Neural progenitor cell (in vitro differentiated cells): ENCODE results near the gene ROR2. TPM values are rescaled to one million over a fixed set of nuclear protein-coding genes. Genes with fewer than 3 reads are reported as not detected.

Experiments
- DNase-seq: peaks from one replicate; pipeline ENCODE4 v3.0.0-alpha.2; 2016; ENCODE audit warnings: low spot score
- H2AFZ ChIP-seq: fragments of 200-600 bp; sonication (generic); replicated peaks from 2 replicates; pipeline ENCODE4 v1.6.1; 2016; ENCODE audit warnings: antibody characterized with exemption
- H3F3A ChIP-seq: fragments of 200-600 bp; sonication (generic); 2 replicates; pipeline ENCODE4 v1.6.1; 2016; ENCODE audit warnings: antibody characterized with exemption, low read depth
- H3K27ac ChIP-seq: fragments of 200-600 bp; sonication (generic); 2 replicates; pipeline ENCODE4 v1.5.1; 2016; ENCODE audit warnings: mild to moderate bottlenecking
- H3K27me3 ChIP-seq: fragments of 200-600 bp; sonication (generic); 2 replicates; pipeline ENCODE4 v1.6.1; 2016; ENCODE audit warnings: mild to moderate bottlenecking, moderate library complexity
- H3K36me3 ChIP-seq: fragments of 200-600 bp; sonication (generic); 2 replicates; pipeline ENCODE4 v1.5.1; 2016
- H3K4me1 ChIP-seq: fragments of 200-600 bp; sonication (generic); 2 replicates; pipeline ENCODE4 v1.6.1; 2016; ENCODE audit warnings: mixed run types
- H3K4me2 ChIP-seq: fragments of 200-600 bp; sonication (generic); 2 replicates; pipeline ENCODE4 v1.6.1; 2016
- H3K4me3 ChIP-seq: fragments of 200-600 bp; sonication (generic); 2 replicates; pipeline ENCODE4 v1.5.1; 2016
- H3K79me2 ChIP-seq: fragments of 200-600 bp; sonication (generic); 2 replicates; pipeline ENCODE4 v1.6.1; 2016; ENCODE audit warnings: low read depth
- H3K9ac ChIP-seq: fragments of 200-600 bp; sonication (generic); 2 replicates; pipeline ENCODE4 v1.6.1; 2016
- H3K9me3 ChIP-seq: fragments of 200-600 bp; sonication (generic); 2 replicates; pipeline ENCODE4 v1.5.1; 2016; ENCODE audit warnings: low read depth
- H4K20me1 ChIP-seq: fragments of 200-600 bp; sonication (generic); 2 replicates; pipeline ENCODE4 v1.6.1; 2016; ENCODE audit warnings: low read depth
- H3K27ac Mint-ChIP-seq: 3 replicates; pipeline ENCODE4 v1.8.0; 2021; ENCODE audit warnings: mixed read lengths
- H3K27me3 Mint-ChIP-seq: 2 replicates; pipeline ENCODE4 v1.8.0; 2022; ENCODE audit warnings: low read depth, mild to moderate bottlenecking, inconsistent platforms, moderate library complexity, mixed read lengths; ENCODE audit not compliant: insufficient read depth
- H3K36me3 Mint-ChIP-seq: 3 replicates; pipeline ENCODE4 v1.8.0; 2021; ENCODE audit warnings: mixed read lengths
- H3K4me1 Mint-ChIP-seq: 3 replicates; pipeline ENCODE4 v1.8.0; 2021; ENCODE audit warnings: mixed read lengths
- H3K4me3 Mint-ChIP-seq: 3 replicates; pipeline ENCODE4 v1.8.0; 2021; ENCODE audit warnings: mild to moderate bottlenecking, moderate library complexity, mixed read lengths
- H3K9me3 Mint-ChIP-seq: 3 replicates; pipeline ENCODE4 v1.8.0; 2020; ENCODE audit warnings: mixed read lengths
- CTCF ChIP-seq: fragments of 200-600 bp; sonication (generic); IDR thresholded peaks from 2 replicates; pipeline ENCODE4 v1.5.1; 2017; ENCODE audit warnings: antibody characterized with exemption, mild to moderate bottlenecking
- EZH2 ChIP-seq: fragments of 200-600 bp; sonication (generic); IDR thresholded peaks from 2 replicates; pipeline ENCODE4 v1.6.1; 2017; ENCODE audit warnings: antibody characterized with exemption, mild to moderate bottlenecking, moderate library complexity
- EZH2phosphoT487 ChIP-seq: fragments of 200-600 bp; sonication (generic); IDR thresholded peaks from 2 replicates; pipeline ENCODE4 v1.6.1; 2017; ENCODE audit warnings: antibody characterized with exemption
- total RNA-seq: library from RNA; depleted of rRNA; stranded (reverse); fragments of >200 nt; gene quantifications from 2 replicates; pipeline ENCODE4 v1.2.3, GENCODE V29; 2015; ENCODE audit warnings: low replicate concordance

Gene ROR2
- total RNA-seq, 1 donor from 2014 or later: 20.1 TPM

- Histone ChIP-seq H3K4me1 (peaks cover 4% of the 10 kb centered on the region), H3K27ac (no peak overlapping the region), H4K20me1 (no peaks in the 10 kb centered on the region), H3K27me3 (no peaks in the 10 kb centered on the region), H3K9ac (no peak overlapping the region), H3F3A (peaks cover 24% of the 10 kb centered on the region), H3K79me2 (no peaks in the 10 kb centered on the region), H3K36me3 (no peaks in the 10 kb centered on the region), H2AFZ (no peak overlapping the region), H3K9me3 (no peaks in the 10 kb centered on the region), H3K4me2 (no peak overlapping the region), H3K4me3 (no peak overlapping the region)
- Mint-ChIP-seq H3K36me3 (no peaks in the 10 kb centered on the region), H3K9me3 (peaks cover 7% of the 10 kb centered on the region), H3K27me3 (peaks cover 7% of the 10 kb centered on the region), H3K27ac (no peak overlapping the region), H3K4me1 (peaks cover 2% of the 10 kb centered on the region), H3K4me3 (no peak overlapping the region)
- no peak for TF ChIP-seq EZH2phosphoT487
- DNase-seq: no peak
Observed at GRCh38 chr9:91716239-91716638, 233.8 kb downstream of the ROR2 start.

- no peak overlapping the region for H3K27ac ChIP-seq
- H3K36me3 Mint-ChIP-seq: no peaks in the 10 kb centered on the region
Observed at GRCh38 chr9:91714874-91715615, 235.0 kb downstream of the ROR2 start.

GRCh38 chr9:91714020-91714806 is 235.8 kb downstream of the ROR2 start:
- no peaks in the 10 kb centered on the region for H3K4me1 ChIP-seq
- Mint-ChIP-seq H3K27me3 (peaks cover 7% of the 10 kb centered on the region), H3K27ac (no peak overlapping the region), H3K36me3 (no peaks in the 10 kb centered on the region), H3K4me3 (no peak overlapping the region), H3K9me3 (peaks cover 7% of the 10 kb centered on the region), H3K4me1 (peaks cover 2% of the 10 kb centered on the region)
- peak; percentile 75 for DNase-seq
- no peaks in the 10 kb centered on the region for H3K9me3 ChIP-seq
- H3K4me3 ChIP-seq: peak overlapping the region; percentile 35
- peak overlapping the region; percentile 30 for H2AFZ ChIP-seq
- no peaks in the 10 kb centered on the region for H4K20me1 ChIP-seq
- no peaks in the 10 kb centered on the region for H3K36me3 ChIP-seq
- peak overlapping the region; percentile 75 for H3K4me2 ChIP-seq
- no peak overlapping the region for H3K27ac ChIP-seq
- H3K27me3 ChIP-seq: no peaks in the 10 kb centered on the region
- H3K9ac ChIP-seq: no peak overlapping the region
- no peaks in the 10 kb centered on the region for H3K79me2 ChIP-seq
- peaks cover 19% of the 10 kb centered on the region for H3F3A ChIP-seq
- TF ChIP-seq EZH2 (no peak), EZH2phosphoT487 (no peak), CTCF (no peak)

More at GRCh38 chr9:91714874-91715615, 235.0 kb downstream of the ROR2 start:
- no peak overlapping the region for H3K4me2 ChIP-seq
- no peaks in the 10 kb centered on the region for H3K9me3 ChIP-seq
- H3K36me3 ChIP-seq: no peaks in the 10 kb centered on the region
- no peaks in the 10 kb centered on the region for H3K4me1 ChIP-seq
- TF ChIP-seq CTCF: no peak
- TF ChIP-seq EZH2phosphoT487: no peak
- TF ChIP-seq EZH2: no peak
- no peak for DNase-seq
- H4K20me1 ChIP-seq: no peaks in the 10 kb centered on the region
- H3K79me2 ChIP-seq: no peaks in the 10 kb centered on the region
- H3K27me3 Mint-ChIP-seq: peaks cover 7% of the 10 kb centered on the region
- H3F3A ChIP-seq: peaks cover 19% of the 10 kb centered on the region
- H3K4me3 ChIP-seq: no peak overlapping the region
- H2AFZ ChIP-seq: no peak overlapping the region
- no peak overlapping the region for H3K4me3 Mint-ChIP-seq
- H3K9ac ChIP-seq: no peak overlapping the region
- no peak overlapping the region for H3K27ac Mint-ChIP-seq
- peaks cover 2% of the 10 kb centered on the region for H3K4me1 Mint-ChIP-seq
- H3K27me3 ChIP-seq: no peaks in the 10 kb centered on the region
- H3K9me3 Mint-ChIP-seq: peaks cover 7% of the 10 kb centered on the region
